ENCODE measurements around the gene KRT12.
A peak's percentile ranks its signal among the peaks of the same experiment; 100 is the strongest.
"Not testable (repeated sequence)": the region's sequence is repeated elsewhere in the genome, so short reads cannot be mapped to it uniquely, and the experiment has no call there.

KRT12 gene

DNA sequence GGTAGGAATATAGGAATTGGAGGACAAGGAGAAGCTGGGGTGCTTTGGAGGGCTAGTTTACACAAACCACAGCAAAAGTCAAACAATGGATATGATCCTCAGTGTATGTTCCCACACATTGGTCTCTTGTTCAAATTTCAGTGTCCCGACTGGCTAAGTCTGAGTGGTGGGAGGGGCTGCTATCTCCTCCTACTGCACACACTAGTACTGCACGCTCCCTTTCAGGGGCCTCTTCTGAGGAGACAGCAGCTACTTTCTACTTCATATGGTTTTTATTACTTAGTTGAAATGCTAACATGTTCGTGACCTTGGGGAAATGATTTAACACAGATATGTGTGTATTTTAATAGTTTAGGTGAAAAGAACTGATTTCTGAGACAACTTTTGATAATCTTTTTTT, 25.8 kb downstream of the KRT12 start:
- DNase-seq = no peak

GRCh38 chr17:40839194-40839593, 27.8 kb downstream of the KRT12 start:
- no peak for DNase-seq

DNA sequence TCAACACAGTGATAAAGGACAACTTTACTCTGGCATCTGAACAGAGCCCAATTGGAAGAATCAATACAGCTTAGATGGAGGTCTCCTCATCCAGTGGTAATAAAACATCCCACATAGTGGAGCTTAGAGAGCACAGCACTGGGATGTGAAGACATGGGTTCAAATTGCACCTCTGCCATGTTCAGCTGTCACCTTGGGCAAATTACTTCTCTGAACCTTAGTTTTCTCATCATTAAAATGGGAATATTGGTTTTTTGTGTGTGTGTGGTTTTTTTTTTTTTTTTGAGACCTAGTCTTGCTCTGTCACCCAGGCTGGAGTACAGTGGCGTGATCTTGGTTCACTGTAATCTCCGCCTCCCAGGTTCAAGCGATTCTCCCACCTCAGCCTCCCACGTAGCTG, 31.0 kb downstream of the KRT12 start:
- DNase-seq = no peak

DNA sequence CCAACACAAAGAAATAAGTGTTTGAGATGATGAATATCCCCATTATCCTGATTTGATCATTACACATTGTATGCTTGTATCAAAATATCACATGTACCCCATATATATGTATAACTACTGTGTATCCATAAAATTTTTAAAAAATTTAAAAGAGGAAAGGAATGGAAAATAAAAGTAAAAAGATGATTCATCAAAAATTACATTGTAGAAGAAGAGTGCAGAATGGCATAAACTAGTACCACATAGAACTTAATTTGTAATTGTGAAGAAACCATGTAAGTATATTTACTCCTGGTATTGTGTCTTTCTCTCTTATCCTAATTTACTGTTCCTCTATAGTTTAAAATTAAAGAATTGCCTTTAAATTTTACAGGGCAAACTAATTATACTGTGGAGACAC, 33.1 kb downstream of the KRT12 start:
- no peak for DNase-seq

DNA sequence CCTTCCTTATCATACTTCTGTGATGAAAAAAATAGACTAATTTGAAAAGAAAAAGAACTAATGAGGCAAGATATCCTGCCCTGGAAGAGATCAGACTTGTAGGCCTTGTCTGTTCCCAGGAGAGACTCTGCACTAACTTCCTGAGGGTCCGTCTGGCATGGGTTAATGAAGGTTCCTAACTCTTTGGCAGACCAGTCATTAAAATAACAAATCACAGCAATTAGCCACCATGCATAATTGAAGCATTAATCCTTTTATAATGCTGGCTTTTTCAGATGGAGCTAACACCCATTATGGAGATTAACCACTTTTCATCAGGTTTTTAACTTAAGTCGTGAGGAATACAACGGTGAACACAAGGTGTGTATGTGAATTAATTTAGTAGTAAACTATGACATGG, 34.2 kb downstream of the KRT12 start:
- DNase-seq = no peak

GRCh38 chr17:40830085-40830776, 36.8 kb downstream of the KRT12 start:
- DNase-seq = no peak

- DNase-seq = no peak
These were observed 38.5 kb downstream of the KRT12 start for GRCh38 chr17:40828454-40829044.

DNA sequence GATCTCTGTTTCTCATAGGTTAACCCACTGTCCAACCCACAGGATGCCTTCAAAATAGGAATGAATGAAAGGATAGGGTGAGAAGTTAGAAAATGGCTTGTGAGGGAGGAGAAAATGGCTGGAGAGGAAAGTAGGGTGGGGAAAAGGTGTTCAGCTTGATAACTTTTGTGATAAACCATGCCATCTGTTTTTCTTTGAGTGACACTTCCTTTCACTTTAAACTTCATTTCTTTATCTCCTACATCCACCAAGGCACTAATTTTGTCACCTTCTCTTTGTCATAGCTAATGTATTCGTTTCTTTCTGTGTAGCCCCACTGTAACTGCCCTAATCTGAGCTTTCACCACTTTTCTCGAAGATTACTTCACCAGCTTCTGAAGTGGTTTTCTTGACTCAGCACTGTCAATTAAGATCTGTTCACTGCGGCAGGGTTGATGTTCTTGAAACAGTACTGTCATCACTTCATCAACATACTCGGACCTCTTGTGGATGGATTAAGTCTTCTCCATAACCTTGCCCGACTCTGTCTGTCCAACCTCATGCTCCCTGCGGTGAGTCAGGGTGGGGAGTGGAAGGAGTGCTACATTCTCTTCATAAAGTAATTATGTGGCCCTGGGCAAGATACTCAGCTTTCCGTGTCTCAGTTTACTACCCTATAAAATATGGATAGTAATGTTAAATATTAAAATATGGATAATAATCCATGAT, 39.1 kb downstream of the KRT12 start:
- DNase-seq = no peak

GRCh38 chr17:40825599-40825998, 41.4 kb downstream of the KRT12 start:
- no peak for DNase-seq

DNA sequence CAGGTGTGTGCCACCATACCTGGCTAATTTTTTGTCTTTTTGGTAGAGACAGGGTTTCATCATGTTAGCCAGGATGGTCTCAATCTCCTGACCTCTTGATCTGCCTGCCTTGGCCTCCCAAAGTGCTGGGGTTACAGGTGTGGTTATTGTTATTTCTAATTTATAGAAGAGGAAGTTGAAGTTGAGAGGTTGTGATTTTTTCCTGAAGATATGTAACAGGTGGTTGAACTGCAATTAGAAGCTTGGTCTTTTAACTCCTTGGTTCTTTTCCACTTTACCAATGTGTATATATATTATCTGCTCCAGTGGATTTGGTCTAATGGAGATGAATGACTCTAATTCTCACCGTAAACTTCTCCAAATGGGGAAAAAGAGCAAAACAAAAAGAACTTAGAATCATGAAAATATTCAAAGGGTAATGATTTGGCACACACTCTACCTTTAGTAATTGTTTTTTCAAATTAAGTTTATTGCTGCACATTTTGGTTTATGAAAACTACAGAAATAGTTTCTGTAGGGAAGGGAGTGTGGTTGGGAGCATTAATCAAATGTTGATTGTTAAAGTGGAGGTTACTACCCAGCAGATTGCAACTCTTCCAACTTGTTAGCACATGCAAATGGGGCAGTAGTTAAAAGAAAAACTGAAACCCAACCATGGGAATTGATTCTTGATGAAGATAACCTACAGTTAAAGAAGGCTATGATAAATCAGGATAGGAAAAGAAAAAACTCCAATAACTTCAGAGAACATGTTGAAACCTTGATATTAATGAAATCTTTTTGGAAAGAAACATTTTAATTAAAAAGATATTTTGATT, 42.8 kb downstream of the KRT12 start:
- DNase-seq = no peak

GRCh38 chr17:40822132-40822812, 44.8 kb downstream of the KRT12 start, which contains the start of gene KRT10:
Gene KRT10 (minus strand): TSS chr17:40822614. CDS start chr17:40822585, 29 bp downstream.
- DNase-seq = no peak

- DNase-seq = no peak
These were observed 45.5 kb downstream of the KRT12 start for GRCh38 chr17:40821536-40821935.

DNA sequence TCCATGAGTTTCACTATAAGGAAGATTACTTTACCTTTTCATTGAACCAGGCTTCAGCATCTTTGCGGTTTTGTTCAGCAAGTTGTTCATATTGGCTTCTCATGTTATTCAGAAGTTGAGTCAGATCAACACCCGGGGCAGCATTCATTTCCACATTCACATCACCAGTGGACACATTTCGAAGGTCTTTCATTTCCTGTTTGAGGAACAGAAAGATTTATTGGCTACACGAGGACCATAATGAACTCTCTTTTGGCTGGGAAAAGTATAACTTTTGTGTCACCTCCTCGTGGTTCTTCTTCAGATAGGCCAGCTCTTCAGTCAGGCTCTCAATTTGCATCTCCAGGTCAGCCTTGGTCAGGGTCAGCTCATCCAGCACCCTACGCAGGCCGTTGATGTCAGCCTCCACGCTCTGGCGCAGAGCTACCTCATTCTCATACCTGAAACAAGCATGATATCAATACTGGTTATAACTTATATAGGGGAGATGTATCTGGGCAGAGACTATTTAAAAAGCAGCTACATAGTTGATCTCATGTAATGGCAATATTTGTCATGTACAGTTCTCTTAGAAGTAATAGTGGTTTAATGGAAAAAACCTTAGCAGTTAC, 46.7 kb downstream of the KRT12 start:
- no peak for DNase-seq

DNA sequence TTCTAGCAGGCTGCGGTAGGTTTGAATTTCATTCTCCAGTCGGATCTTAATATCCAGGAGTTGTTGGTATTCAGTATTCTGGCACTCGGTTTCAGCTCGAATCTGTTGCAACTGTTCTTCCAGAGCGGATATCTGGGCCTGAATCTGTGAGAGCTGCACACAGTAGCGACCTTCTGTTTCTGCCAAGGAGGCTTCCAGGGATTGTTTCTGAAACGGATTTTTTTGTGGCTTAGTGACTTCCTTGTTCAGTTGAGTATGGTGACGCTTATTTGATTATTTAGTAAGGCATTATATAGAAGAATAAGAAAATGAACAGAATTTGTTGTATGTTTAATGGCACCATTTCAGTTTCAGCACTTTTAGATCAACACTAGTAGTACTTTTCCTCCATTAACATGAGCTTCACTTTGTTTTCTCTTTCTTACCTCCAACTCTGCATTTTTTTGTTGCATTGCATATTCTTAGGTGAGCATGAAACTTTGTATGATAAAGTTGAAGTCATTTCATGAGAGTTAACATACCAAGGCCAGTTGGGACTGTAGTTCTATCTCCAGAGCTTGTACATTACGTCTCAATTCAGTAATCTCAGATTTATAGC, 47.4 kb downstream of the KRT12 start:
- no peak for DNase-seq

- DNase-seq = peak; percentile 81
These were observed 48.1 kb downstream of the KRT12 start for GRCh38 chr17:40818733-40819527.

DNA sequence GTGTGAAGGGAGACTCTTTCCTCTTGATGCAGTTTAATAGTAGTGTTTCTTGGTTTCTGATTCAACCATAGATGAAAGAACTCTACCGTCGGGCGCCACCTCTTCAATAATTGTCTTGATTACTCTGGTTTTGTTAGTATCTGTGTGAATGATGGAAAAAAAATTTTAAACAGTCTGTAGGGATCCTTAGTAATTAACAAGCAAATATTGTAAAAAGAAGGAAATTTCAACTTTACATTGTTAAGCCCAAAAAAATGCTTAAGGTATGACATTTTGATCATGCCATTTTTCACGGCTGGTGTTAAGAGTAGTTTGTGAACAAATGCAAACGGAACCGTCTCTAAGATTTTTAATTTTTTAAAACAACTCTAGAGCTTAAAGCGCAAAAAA, 48.7 kb downstream of the KRT12 start:
- no peak for DNase-seq

- no peak for DNase-seq
These were observed 49.8 kb downstream of the KRT12 start for GRCh38 chr17:40817103-40817682.

- no peak for DNase-seq
These were observed 50.5 kb downstream of the KRT12 start for GRCh38 chr17:40816569-40816968.

- DNase-seq = no peak
These were observed 51.6 kb downstream of the KRT12 start for GRCh38 chr17:40815381-40815780.

DNA sequence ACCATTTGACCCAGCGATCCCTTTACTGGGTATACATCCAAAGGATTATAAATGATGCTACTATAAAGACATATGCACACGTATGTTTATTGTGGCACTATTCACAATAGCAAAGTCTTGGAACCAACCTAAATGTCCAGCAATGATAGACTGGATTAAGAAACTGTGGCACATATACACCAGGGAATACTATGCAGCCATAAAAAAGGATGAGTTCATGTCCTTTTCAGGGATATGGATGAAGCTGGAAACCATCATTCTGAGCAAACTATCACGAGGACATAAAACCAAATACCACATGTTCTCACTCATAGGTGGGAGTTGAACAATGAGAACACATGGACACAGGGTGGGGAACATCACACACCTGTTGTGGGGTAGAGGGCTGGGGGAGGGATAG, 52.4 kb downstream of the KRT12 start:
- not testable (repeated sequence) for DNase-seq

- DNase-seq = no peak
These were observed 53.2 kb downstream of the KRT12 start for GRCh38 chr17:40813804-40814203.
